ENCODE measurements around the gene DDX19B. TPM values are rescaled to one million over a fixed set of nuclear protein-coding genes. Genes with fewer than 3 reads are reported as not detected.
"Not testable (repeated sequence)": the region's sequence is repeated elsewhere in the genome, so short reads cannot be mapped to it uniquely, and the experiment has no call there.

DDX19B gene
- total RNA-seq, 2 donors from 2014 or later: 14.9 to 21.8 TPM

DNA sequence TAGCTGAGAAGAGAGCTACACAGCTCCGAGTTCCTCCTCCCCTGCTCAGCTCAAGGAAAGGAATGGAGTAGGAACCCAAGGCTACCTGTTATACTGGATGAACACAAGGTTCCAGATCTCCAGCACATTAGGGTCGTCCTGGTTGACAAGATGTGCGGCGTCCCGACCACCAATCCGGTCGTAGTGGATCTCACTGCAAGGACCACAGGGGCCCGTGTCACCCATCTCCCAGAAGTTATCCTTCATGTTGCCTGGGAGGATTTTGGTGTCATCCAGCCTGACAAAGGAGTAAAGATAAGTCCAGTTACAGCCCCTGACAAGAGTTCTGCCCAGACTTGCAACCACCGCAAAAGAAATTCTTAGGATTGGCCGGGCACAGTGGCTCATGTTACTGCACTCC lies 27.3 kb upstream of the DDX19B start:
- ATAC-seq (no peak), DNase-seq (no peak)
- intact Hi-C loops (cut with DNase I): no loop called here

DNA sequence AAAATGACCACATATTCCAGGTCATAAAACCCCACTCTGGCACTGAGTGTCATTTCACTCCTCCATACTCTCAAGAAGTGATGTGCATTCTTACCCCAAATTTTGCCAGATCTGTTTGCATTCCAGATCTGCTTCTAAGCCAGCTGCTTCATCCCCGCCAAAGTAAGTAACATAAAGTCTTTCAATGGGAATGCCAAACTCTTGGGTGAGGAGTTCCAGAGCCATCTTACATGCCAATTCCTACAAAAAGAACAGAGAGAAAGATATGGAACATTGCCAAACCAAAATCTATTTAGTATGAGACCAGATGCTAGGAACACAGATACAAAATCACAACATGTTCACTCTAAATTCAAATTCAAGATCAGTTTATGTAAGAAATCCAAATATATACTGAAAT lies 22.6 kb upstream of the DDX19B start:
- intact Hi-C loops (cut with DNase I): no loop called here
- no peak for ATAC-seq
- DNase-seq: no peak

DNA sequence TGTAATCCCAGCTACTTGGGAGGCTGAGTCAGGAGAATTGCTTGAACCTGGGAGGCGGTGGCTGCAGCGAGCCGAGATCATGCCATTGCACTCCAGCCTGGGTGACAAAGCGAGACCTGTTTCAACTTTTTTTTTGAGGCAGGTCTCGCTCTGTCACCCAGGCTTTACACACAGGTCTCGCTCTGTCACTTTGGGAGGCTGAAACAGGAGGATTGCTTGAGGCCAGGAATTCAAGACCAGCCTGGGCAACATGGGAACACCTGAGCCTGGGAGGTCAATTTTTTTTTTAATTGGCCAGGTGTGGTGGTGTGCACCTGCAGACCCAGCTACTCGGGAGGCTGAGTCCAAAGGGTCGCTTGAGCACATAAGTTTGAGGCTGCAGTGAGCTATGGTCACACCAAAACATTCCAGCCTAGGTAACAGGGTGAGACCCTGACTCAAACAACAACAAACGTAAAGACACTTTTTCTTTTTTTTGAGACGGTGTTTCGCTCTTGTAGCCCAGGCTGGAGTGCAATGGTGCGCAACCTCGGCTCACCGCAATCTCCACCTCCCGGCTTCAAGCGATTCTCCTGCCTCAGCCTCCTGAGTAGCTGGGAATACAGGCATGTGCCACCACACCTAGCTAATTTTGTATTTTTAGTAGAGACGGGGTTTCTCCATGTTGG lies 11.5 kb upstream of the DDX19B start:
- intact Hi-C loops (cut with DNase I); ATAC-seq; DNase-seq: not testable (repeated sequence)

DNA sequence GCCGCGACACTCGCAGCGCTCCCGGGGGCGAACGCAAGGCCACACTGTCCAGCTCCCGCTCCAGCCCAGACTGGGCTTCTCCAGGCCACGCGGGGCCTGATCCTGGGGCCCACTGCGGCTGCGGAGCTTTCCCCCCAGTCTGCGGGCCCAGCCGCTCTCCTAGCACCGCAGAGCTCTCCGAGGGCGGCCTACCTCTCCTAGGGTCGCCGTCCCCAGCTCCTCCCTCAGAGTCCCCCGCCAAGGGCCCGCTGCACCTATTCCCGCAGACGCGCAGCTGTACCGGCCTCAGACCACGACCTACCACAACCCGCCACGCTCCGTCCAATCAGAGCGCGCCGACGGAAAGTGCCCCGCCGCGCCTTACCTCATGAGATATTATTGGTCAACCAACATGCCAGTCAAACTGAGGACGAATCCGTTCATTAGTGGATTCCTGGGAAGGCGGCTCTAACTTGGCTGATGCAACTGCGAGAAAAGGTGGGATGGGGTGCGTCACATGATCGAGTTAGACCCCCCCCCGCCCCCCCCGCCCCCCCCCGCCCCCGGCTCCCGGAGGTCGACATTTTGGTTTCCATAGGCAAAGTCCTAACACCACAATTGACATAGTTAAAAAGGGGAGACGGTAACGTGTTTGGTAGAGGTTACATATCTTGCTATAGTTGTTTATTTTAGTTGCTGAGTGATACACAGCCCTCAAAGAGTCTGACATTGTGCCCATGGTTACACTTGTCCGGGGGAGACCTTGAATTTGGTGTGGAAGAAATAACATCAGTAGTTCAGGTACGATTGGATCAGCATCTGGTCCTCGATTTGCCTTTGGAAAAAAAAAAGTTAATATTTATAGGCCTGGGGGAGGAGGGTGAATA lies 9.5 kb upstream of the DDX19B start, which contains the start of gene AARS1:
Gene AARS1 (minus strand): TSS at position 278 of the 866 bp plus-strand sequence. CDS start 6,743 bp downstream, outside the sequence.
- ATAC-seq (peak; percentile 99), DNase-seq (peak; percentile 97)
- intact Hi-C loops (cut with DNase I): no loop called here

DNA sequence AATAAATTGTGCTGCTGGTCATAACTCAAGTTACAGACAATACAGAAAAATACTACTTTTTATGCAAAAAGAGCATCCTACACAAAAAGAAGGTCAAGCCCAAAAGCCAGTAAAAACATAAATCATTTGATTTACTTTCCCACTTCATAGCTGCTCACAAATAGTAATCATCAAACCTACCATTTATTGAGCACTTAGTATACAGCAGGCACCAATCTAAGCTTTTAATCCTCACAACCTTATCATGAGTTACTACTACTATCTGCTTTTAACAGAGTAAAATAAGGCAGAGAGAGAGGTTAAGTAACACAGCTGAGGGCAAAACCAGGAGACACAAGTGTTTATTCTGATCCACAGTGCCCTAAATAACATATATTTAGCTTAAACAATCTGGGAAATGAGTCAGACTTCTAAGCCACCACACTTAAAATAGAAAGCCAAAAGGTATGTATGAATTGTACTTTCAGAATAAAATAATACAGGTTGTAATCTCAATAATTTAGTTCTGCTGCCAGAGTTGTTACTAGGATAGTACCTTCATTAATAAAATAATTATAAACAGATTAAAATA lies 8.0 kb upstream of the DDX19B start:
- DNase-seq (no peak), ATAC-seq (no peak)
- intact Hi-C loops (cut with DNase I): no loop called here

DNA sequence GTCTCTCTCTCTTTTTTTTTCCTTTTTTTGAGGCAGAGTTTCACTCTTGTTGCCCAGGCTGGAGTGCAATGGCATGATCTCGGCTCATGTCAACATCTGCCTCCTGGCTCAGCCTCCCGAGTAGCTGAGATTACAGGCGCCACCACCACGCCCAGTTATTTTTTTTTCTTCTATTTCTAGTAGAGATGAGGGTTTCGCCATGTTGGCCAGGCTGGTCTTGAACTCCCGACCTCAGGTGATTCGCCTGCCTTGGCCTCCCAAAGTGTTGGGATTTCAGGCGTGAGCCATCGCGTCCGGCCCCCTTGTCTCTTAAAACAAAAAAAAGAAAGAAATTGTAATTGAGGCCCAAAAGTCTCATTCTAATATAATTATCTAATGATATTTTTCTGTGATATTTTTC lies 6.8 kb upstream of the DDX19B start:
- ATAC-seq; DNase-seq; intact Hi-C loops (cut with DNase I): not testable (repeated sequence)

DNA sequence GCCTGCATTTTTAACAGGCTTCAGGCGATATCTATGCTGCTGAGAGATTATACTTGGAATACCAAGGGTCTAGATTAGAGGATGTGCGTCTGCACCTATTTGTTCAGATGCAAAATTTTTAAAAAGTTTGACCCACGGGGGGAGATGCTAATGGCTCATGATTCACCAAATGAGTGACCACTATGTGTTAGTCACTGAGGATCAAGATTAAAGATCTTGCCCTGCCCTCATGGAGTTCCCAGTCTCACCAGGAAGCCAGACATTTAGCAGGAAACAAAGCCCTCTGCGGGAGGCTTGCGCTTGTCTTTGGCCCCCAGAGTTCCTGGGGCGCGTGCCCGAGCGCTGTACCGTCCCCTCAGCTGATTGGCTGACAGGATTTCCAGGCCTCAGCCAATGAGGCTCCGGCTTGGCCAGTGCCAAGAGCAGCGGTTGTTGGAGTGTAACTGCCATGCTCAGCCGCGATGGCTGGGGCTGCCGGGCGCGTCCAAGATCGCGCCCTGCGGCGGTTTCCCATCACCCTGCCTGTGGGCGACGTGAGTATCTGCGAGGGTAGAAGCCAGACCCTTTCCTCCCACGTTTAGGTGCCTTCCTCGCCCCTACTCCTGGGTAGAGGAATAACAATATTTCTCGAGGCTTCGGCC lies 4.5 kb upstream of the DDX19B start:
- no peak for ATAC-seq

DNA sequence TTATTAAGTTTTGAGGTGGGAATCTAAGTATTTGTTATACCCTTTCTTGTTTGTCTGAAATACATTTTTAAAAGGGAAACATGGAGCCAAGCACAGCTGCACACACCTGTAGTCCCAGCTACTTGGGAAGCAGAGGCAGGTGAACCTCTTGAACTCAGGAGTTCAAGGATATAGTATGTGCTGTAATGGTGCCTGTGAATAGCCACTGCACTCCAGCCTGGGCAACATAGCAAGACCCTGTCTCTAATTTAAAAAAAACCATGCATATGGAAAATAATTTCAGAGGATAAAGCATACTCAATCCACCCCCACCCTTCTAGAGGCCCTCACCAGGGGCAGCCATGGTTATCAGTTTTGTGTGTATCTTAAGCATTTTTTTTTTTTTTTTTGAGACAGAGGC lies 3.4 kb upstream of the DDX19B start:
- intact Hi-C loops (cut with DNase I): no loop called here
- ATAC-seq (no peak), DNase-seq (no peak)

More for the DNA sequence above, 4.5 kb upstream of the DDX19B start:
- DNase-seq: no peak
- intact Hi-C loops (cut with DNase I): no loop called here

DNA sequence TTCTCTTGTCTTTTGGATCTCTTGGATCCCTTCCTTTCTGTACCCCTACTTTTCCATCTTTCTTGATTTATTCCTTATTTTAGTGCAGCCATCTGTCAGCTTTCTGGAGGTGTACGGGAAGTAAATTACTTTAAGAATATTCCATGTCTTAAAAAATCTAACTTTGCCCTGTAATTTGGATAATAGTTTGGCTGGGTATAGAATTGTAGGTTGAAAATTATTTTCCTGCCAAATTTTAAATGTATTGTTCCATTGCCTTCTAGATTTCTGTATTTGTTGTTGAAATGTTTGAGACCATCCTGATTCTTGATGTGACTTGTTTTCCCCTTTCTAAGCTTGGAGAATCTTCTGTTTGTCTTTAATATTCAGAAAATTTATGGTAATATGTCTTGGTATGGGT lies 2.1 kb downstream of the DDX19B start:
- ATAC-seq (no peak), DNase-seq (no peak)
- intact Hi-C loops (cut with DNase I): no loop called here

DNA sequence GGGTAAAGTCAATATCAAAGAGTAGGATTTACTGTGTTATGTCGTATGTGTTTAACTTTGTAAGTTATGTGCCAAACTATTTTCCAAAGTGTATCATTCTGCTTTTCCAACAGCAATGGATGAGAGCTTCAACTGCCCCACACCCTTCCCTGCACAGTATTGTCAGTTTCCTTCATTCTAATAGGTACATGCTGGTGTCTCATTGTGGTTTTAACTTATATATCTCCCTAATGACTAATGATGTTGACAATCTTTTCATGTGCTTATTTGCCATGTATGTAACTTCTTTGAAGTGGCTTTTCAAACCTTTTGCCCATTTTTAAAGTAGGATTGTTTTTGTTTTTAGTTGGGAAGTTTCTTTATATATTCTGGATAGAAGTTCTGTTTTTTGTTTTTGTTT lies 3.8 kb downstream of the DDX19B start:
- ATAC-seq: no peak
- intact Hi-C loops (cut with DNase I): no loop called here

DNA sequence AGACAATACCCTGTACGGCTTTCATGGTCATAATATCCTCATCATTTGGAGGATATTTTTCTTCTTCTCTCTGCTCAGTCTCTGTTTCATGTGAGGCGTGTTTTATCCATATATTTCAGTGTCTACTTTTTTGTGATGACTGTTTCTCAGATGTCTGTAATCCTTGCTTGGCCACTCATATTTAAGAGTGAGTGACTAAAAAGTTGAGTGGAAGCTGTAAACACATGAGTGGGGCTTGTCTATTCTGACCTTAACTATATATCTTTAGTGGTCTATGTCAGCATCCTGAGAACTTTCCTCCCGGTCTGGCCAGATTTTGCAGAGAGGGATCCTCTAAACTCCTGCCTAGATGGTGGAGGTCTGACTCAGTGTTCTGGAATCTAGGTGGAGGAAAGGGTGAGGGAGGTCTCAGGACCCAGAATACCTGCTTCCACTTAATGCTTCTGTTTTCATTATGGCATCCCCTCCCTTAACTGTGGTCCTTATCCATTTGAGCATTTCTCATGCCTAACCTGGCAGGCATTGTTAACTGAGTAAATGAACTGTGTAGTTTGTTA lies 6.0 kb downstream of the DDX19B start:
- DNase-seq (no peak), ATAC-seq (no peak)
- intact Hi-C loops (cut with DNase I): no loop called here

More for the DNA sequence above, 3.8 kb downstream of the DDX19B start:
- DNase-seq: no peak

DNA sequence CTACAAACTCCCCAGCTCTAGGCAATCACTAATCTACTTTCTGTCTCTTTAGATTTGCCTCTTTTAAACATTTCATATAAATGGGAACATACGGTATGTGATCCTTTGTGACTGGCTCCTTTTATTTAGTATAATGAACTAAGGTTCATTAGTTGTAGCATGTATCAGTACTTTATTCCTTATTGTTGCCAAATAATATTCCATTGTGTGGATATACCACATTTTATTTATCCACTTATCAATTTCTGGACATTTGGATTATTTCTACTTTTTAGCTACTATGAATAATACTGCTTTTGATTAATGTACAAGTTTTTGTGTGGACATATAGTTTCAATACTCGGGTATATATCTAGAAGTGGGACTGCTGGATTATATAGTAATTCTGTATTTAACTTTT lies 7.9 kb downstream of the DDX19B start:
- ATAC-seq: no peak
- no peak for DNase-seq
- intact Hi-C loops (cut with DNase I): no loop called here

DNA sequence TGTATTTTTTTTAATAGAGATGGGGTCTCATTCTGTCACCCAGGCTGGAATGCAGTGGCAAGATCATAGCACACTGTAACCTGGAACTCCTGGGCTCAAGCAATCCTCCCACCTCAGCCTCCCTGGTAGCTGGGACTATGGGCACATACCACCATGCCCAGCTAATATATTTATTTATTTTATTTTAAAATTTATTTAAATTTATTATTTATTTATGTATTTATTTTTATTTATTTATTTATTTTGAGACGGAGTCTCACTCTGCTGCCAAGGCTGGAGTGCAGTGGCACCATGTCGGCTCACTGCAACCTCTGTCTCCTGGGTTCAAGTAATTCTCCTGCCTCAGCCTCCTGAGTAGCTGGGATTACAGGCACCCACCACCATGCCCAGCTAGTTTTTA lies 8.7 kb downstream of the DDX19B start:
- ATAC-seq; DNase-seq; intact Hi-C loops (cut with DNase I): not testable (repeated sequence)

DNA sequence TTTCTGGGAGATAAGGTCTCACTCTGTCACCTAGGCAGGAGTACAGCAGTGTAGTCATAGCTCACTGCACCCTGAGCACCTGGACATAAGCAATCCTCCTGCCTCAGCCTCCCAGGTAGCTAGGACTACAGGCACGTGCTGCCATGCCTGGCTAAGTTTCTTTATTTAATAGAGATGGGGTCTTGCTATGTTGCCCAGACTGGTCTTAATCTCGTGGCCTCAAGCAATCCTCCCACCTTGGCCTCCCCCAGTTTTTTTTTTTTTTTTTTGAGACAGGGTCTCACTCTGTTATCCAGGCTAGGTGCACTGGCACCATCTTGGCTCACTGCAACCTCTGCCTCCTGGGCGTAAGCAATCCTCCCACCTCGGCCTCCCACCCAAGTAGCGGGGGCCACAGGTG lies 21.1 kb downstream of the DDX19B start:
- DNase-seq: no peak
- ATAC-seq: no peak
- intact Hi-C loops (cut with DNase I): no loop called here

DNA sequence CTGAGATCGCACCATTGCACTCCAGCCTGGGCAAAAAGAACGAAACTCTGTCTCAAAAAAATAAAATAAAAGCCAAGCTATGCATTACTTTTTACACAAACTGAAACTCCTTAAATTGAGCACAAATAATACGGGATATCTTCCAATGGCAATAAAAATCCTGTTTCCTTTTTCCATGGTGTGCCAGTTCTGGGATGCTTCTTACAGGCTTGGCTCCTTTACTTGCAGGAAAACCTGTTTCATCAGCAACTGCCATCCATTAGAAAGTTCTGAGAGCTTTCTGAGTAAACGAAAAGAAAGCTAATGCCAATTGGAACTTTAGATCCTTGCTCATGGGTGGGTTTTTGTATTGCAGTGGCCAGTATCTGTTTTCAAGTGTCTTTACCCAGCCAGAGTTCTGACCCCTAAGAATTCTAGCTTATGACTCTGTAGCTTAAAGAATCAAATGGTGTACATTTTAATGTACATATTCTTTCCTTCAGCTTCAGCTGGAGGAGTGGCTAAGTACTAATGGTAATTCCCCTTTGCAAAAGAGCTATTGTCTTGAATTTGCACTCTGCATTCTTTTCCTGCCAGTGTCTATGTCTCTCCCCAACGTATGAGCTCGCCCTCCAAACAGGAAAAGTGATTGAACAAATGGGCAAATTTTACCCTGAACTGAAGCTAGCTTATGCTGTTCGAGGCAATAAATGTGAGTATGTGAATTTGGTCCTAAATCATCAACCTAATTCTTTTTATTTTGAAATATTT lies 26.2 kb downstream of the DDX19B start:
- intact Hi-C loops (cut with DNase I): no loop called here
- ATAC-seq: no peak
- no peak for DNase-seq

DNA sequence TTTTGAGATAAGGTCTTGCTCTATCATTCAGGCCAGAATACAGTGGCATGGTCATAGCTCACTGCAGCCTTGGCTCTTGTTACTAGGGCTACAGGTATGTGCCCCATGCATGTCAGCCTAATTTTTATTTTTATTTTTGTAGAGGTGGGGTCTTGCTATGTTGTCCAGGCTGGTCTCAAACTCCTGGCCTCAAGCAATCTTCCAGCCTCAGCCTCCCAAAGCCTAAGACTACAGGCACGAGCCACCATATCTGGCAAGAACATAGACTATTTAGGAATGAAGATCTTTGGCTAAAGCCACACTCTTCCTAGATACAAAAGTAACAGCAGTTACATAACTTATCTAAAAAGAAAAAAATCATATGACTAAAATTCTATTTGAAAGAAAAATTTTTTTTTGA lies 32.1 kb downstream of the DDX19B start:
- ATAC-seq: no peak
- no peak for DNase-seq
- intact Hi-C loops (cut with DNase I): no loop called here

DNA sequence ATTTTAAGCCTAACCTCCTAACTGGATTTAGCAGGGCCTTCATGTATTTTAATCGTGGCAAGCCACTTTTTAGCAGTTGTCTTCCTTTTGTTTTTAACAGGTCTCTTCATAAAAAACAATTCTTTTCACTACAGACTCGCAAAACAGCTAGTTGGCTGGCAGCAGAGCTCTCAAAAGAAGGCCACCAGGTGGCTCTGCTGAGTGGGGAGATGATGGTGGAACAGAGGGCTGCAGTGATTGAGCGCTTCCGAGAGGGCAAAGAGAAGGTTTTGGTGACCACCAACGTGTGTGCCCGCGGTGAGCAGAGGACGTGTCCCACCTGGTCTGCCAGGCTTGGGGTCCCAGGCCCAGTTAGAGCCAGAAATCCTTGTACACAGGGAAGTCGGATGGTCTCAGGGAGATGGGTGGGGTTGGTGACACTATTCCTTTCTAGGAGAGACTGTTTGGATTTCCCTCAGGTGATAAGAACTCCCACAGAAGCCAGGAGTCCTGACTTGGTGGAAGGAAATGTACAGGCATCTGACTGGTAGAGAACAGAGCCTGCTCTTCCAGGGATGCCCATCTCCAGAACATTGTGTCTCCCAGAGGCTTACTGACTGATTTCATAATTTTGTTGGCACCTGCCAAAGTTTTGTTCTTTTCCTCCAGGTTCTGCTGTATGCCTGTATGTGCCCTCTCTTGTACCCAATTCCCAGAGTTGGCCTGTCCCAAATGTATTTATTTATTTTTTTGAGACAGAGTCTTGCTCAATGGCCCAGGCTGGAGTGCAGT lies 32.8 kb downstream of the DDX19B start:
- DNase-seq: no peak
- ATAC-seq: peak; percentile 57 to 59
- intact Hi-C loops (cut with DNase I): no loop called here

DNA sequence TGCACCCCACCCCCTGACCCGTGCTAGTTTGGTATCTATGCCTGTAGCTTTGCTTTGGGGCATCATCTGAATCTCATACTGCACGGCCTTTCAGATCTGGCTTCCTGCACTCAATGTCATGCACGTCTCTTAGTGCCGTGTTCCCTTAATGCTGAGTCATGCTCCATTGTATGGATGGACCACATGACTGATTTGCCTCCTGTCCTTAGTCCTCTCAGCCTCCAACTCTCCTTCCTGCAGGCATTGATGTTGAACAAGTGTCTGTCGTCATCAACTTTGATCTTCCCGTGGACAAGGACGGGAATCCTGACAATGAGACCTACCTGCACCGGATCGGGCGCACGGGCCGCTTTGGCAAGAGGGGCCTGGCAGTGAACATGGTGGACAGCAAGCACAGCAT lies 33.7 kb downstream of the DDX19B start:
- ATAC-seq; DNase-seq; intact Hi-C loops (cut with DNase I): not testable (repeated sequence)
